ENCODE data around the gene SLC9A1. TPM values are rescaled to one million over a fixed set of nuclear protein-coding genes. Genes with fewer than 3 reads are reported as not detected.
A peak's percentile ranks its signal among the peaks of the same experiment; 100 is the strongest.

The SLC9A1 gene
- total RNA-seq, 1 experiment from 2014 or later: 27.5 TPM

DNA sequence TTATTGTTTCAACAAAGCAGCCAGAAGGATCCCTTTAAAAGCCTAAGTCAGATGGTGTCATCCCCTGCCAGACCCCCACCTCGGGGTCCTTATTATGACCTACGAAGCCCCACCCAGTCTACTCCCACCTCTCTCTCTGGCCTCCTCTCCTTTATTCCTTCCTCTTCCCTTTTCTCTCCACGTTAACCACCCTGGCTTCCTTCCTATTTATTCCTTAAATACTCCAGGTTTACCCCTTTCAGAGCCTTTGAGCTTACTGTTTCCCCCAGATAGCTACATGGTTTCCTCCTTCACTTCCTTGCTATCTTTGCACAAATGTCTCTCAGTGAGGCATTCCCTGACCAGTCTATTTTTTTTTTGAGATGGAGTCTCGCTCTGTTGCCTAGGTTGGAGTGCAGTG is 12.0 kb upstream of the SLC9A1 start:
- Histone ChIP-seq H3K36me3 (ENCODE audit: low read depth) (no peaks in the 10 kb centered on the region), H2AFZ (no peak overlapping the region), H3K9me2 (ENCODE audit: insufficient read depth) (no peaks in the 10 kb centered on the region), H3K9me3 (ENCODE audit: insufficient read depth, low read depth) (no peaks in the 10 kb centered on the region), H3K27ac (peak overlapping the region; percentile 40), H3K4me2 (peak overlapping the region; percentile 42; the same call in 1 of the 2 replicates), H3K4me3 (no peak overlapping the region), H4K20me1 (ENCODE audit: insufficient read depth) (no peaks in the 10 kb centered on the region), H3F3A (ENCODE audit: insufficient read depth, low read depth) (peaks cover 28% of the 10 kb centered on the region), H3K4me1 (replicated peaks; ENCODE audit: insufficient read depth) (peaks cover 20% of the 10 kb centered on the region), H3K27me3 (ENCODE audit: insufficient read depth, low read depth) (no peaks in the 10 kb centered on the region), H3K79me2 (ENCODE audit: low read depth) (no peaks in the 10 kb centered on the region)
- TF ChIP-seq, protein P1, sequence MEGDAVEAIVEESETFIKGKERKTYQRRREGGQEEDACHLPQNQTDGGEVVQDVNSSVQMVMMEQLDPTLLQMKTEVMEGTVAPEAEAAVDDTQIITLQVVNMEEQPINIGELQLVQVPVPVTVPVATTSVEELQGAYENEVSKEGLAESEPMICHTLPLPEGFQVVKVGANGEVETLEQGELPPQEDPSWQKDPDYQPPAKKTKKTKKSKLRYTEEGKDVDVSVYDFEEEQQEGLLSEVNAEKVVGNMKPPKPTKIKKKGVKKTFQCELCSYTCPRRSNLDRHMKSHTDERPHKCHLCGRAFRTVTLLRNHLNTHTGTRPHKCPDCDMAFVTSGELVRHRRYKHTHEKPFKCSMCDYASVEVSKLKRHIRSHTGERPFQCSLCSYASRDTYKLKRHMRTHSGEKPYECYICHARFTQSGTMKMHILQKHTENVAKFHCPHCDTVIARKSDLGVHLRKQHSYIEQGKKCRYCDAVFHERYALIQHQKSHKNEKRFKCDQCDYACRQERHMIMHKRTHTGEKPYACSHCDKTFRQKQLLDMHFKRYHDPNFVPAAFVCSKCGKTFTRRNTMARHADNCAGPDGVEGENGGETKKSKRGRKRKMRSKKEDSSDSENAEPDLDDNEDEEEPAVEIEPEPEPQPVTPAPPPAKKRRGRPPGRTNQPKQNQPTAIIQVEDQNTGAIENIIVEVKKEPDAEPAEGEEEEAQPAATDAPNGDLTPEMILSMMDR (conservative IDR thresholded peaks at IDR 0.05): no peak
- TF ChIP-seq EZH2 (IDR thresholded peaks at IDR 0.05; ENCODE audit: low read depth): no peak
- intact Hi-C loops (cut with micrococcal nuclease; ENCODE audit: unreplicated experiment): loop anchor here (1.0 kb wide), 1 partner anchor 25 kb away; no protein-coding TSS in a partner anchor
- no TSS peak for BruUV-seq (replicated peaks)
- ChIA-PET CTCF (no interaction called here), POLR2A (ENCODE audit: unreplicated experiment) (no interaction called here)
- no peak for DNase-seq

DNA sequence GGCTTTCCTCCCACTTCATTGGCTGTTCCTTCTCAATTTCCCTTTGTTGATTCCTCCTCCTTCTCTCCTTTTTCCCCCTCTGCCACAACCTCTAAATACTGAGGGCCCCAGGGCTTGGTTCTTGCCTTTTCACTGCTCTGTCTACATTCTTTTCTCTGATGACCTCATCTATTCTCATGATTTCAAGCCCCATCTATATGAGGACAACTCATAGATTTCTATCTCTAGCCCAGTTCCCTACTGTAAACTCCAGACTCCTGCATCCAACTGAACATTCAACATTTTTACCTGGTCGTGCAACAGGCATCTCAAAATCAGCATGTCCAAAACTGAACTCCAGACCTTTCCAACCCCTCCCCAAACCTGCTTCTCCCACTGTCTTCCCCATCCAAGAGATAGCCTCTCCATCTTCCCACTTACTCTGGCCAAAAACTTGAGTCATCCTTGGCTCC is 11.5 kb upstream of the SLC9A1 start:
- CTCF ChIA-PET: no interaction called here
- H3K79me2 ChIP-seq (ENCODE audit: low read depth): no peaks in the 10 kb centered on the region
- POLR2A ChIA-PET (ENCODE audit: unreplicated experiment): no interaction called here
- no peak overlapping the region for H2AFZ ChIP-seq
- peaks cover 22% of the 10 kb centered on the region for H3K4me1 ChIP-seq (replicated peaks; ENCODE audit: insufficient read depth)
- H3K9me3 ChIP-seq (ENCODE audit: insufficient read depth, low read depth): no peaks in the 10 kb centered on the region
- no peak overlapping the region for H3K4me3 ChIP-seq
- BruUV-seq (replicated peaks): no TSS peak
- no peaks in the 10 kb centered on the region for H3K9me2 ChIP-seq (ENCODE audit: insufficient read depth)
- H3F3A ChIP-seq (ENCODE audit: insufficient read depth, low read depth): peaks cover 34% of the 10 kb centered on the region
- H3K27ac ChIP-seq: peak overlapping the region; percentile 40
- peak in 1 of 2 experiments; percentile 78 for DNase-seq
- no peaks in the 10 kb centered on the region for H4K20me1 ChIP-seq (ENCODE audit: insufficient read depth)
- H3K4me2 ChIP-seq: peak overlapping the region; percentile 42; the same call in 1 of the 2 replicates
- no peaks in the 10 kb centered on the region for H3K36me3 ChIP-seq (ENCODE audit: low read depth)
- TF ChIP-seq, protein P1 (conservative IDR thresholded peaks at IDR 0.05): no peak
- TF ChIP-seq EZH2 (IDR thresholded peaks at IDR 0.05; ENCODE audit: low read depth): no peak
- intact Hi-C loops (cut with micrococcal nuclease; ENCODE audit: unreplicated experiment): loop anchor here (1.0 kb wide), 1 partner anchor 26 kb away; no protein-coding TSS in a partner anchor
- H3K27me3 ChIP-seq (ENCODE audit: insufficient read depth, low read depth): no peaks in the 10 kb centered on the region

DNA sequence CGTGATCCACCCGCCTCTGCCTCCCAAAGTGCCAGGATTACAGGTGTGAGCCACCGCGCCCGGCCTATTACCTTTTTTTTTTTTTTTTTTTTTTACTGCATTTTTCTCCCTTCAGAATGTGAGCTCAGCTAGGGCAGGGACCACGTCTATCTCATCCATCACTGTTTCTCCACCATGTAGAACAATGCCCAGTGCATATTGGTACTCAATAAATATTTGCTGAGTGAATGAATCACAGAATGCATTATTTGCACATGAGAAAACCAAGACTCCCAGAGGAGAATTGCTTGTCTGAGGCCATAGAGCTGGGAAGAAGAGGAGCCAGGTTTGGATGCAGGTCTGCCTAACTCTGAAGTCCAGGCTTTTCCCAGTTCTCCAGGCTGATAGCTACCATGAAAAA is 8.2 kb upstream of the SLC9A1 start:
- peak in 1 of 2 experiments; percentile 92 for DNase-seq
- ChIA-PET POLR2A (ENCODE audit: unreplicated experiment) (interaction anchor here (0.6 to 0.7 kb wide), 3 partner anchors 8 to 533 kb away, joined by 3 to 8 read pairs (median 5); partner anchors contain the start of gene SLC9A1), CTCF (interaction anchor here (0.5 kb wide), 1 partner anchor 29 kb away, joined by 7 read pairs; no protein-coding TSS in a partner anchor)
- Histone ChIP-seq H3K79me2 (ENCODE audit: low read depth) (no peaks in the 10 kb centered on the region), H3K4me2 (no peak overlapping the region), H3K4me3 (no peak overlapping the region), H3K27me3 (ENCODE audit: insufficient read depth, low read depth) (no peaks in the 10 kb centered on the region), H3K27ac (peak overlapping the region; percentile 80; the same call in 1 of the 2 replicates), H4K20me1 (ENCODE audit: insufficient read depth) (no peaks in the 10 kb centered on the region), H3K9me2 (ENCODE audit: insufficient read depth) (no peaks in the 10 kb centered on the region), H2AFZ (no peak overlapping the region), H3K36me3 (ENCODE audit: low read depth) (no peaks in the 10 kb centered on the region), H3K9me3 (ENCODE audit: insufficient read depth, low read depth) (no peaks in the 10 kb centered on the region), H3K4me1 (replicated peaks; ENCODE audit: insufficient read depth) (peaks cover 26% of the 10 kb centered on the region), H3F3A (ENCODE audit: insufficient read depth, low read depth) (peaks cover 40% of the 10 kb centered on the region)
- BruUV-seq (replicated peaks): no TSS peak
- intact Hi-C loops (cut with micrococcal nuclease; ENCODE audit: unreplicated experiment): no loop called here
- no peak for TF ChIP-seq EZH2 (IDR thresholded peaks at IDR 0.05; ENCODE audit: low read depth)
- TF ChIP-seq, protein P1 (conservative IDR thresholded peaks at IDR 0.05): no peak
